Activated effector memory CD4-positive, alpha-beta T cell treated with anti-CD3 and anti-CD28 coated beads, Interleukin-2, amount 50 U/mL, for 16 hours (primary cell): ENCODE results near the gene COG1.

Experiments used
- DNase-seq: peaks from one replicate; pipeline ENCODE4 v3.0.0-alpha.2; 2020

Gene COG1

GRCh38 chr17:73201215-73202069 is 8.6 kb downstream of the COG1 start:
- peak; percentile 52 for DNase-seq

- no peak for DNase-seq
Observed at GRCh38 chr17:73203135-73203787, 10.4 kb downstream of the COG1 start.

GRCh38 chr17:73203788-73204479 is 11.1 kb downstream of the COG1 start:
- no peak for DNase-seq

- no peak for DNase-seq
Observed at GRCh38 chr17:73205459-73205961, 12.7 kb downstream of the COG1 start.

GRCh38 chr17:73208139-73208827 is 15.4 kb downstream of the COG1 start:
- DNase-seq, result no peak

- DNase-seq, result no peak
Observed at GRCh38 chr17:73209436-73209835, 16.6 kb downstream of the COG1 start.

GRCh38 chr17:73210002-73210678 is 17.3 kb downstream of the COG1 start:
- DNase-seq, result no peak

GRCh38 chr17:73211745-73212144 is 18.9 kb downstream of the COG1 start:
- DNase-seq, result peak; percentile 75

GRCh38 chr17:73214008-73214407 is 21.2 kb downstream of the COG1 start:
- no peak for DNase-seq

GRCh38 chr17:73214851-73215250 is 22.0 kb downstream of the COG1 start:
- DNase-seq, result no peak

- no peak for DNase-seq
Observed at GRCh38 chr17:73215447-73215846, 22.6 kb downstream of the COG1 start.

- no peak for DNase-seq
Observed at GRCh38 chr17:73223626-73224230, 30.9 kb downstream of the COG1 start.

- DNase-seq, result no peak
Observed at GRCh38 chr17:73224237-73224636, 31.4 kb downstream of the COG1 start.

- DNase-seq, result no peak
Observed at GRCh38 chr17:73224663-73225305, 31.9 kb downstream of the COG1 start.

GRCh38 chr17:73226556-73227172 is 33.8 kb downstream of the COG1 start:
- no peak for DNase-seq

GRCh38 chr17:73227379-73227778 is 34.5 kb downstream of the COG1 start:
- no peak for DNase-seq

- DNase-seq, result no peak
Observed at GRCh38 chr17:73227944-73228343, 35.1 kb downstream of the COG1 start.

- DNase-seq, result peak; percentile 80
Observed at GRCh38 chr17:73228748-73229236, 35.9 kb downstream of the COG1 start.

GRCh38 chr17:73230088-73230487 is 37.2 kb downstream of the COG1 start:
- DNase-seq, result no peak

GRCh38 chr17:73231395-73231794 is 38.5 kb downstream of the COG1 start:
- no peak for DNase-seq
